Neutrophil (primary cell): ENCODE measurements around the gene CREBBP.

Source experiments
- H3K27ac ChIP-seq: fragments of 200-600 bp; sonication (generic); 2 replicates; pipeline ENCODE4 v1.5.1; 2016; ENCODE audit warnings: mild to moderate bottlenecking, moderate library complexity
- H3K27me3 ChIP-seq: fragments of 200-600 bp; sonication (generic); 2 replicates; pipeline ENCODE4 v1.6.0; 2016; ENCODE audit warnings: mild to moderate bottlenecking
- H3K36me3 ChIP-seq: fragments of 200-600 bp; sonication (generic); 2 replicates; pipeline ENCODE4 v1.5.1; 2017
- H3K4me1 ChIP-seq, 2 experiments: fragments of 200-600 bp in 1 of 2; sonication (generic) in 1 of 2; 1 replicate in 1 of 2; 2 replicates in 1 of 2; pipeline versions ENCODE4 v1.5.1 to v1.6.1; 2013 to 2016; ENCODE audit warnings: low read depth in 1 of 2, low read length in 1 of 2, mild to moderate bottlenecking in 1 of 2, moderate library complexity in 1 of 2; ENCODE audit not compliant: control insufficient read depth in 1 of 2, insufficient read depth in 1 of 2
- H3K4me3 ChIP-seq, 2 experiments: fragments of 200-600 bp in 1 of 2; sonication (generic) in 1 of 2; 1 replicate in 1 of 2; 2 replicates in 1 of 2; pipeline ENCODE4 v1.5.1; 2013 to 2016; ENCODE audit warnings: low read depth in 1 of 2, low read length in 1 of 2, mild to moderate bottlenecking in 1 of 2, moderate library complexity in 1 of 2
- H3K9me3 ChIP-seq: fragments of 200-600 bp; sonication (generic); 2 replicates; pipeline ENCODE4 v1.5.1; 2016
- TF ChIP-seq, protein P1 (sequence below): fragments of 200-600 bp; sonication (generic); IDR thresholded peaks from 2 replicates; pipeline ENCODE4 v1.5.1; 2016; ENCODE audit warnings: antibody characterized with exemption

Gene CREBBP

GRCh38 chr16:3675601-3676130 lies 204.8 kb downstream of the CREBBP start:
- no peaks in the 10 kb centered on the region for H3K4me1 ChIP-seq
- H3K9me3 ChIP-seq = no peaks in the 10 kb centered on the region
- TF ChIP-seq, protein P1, sequence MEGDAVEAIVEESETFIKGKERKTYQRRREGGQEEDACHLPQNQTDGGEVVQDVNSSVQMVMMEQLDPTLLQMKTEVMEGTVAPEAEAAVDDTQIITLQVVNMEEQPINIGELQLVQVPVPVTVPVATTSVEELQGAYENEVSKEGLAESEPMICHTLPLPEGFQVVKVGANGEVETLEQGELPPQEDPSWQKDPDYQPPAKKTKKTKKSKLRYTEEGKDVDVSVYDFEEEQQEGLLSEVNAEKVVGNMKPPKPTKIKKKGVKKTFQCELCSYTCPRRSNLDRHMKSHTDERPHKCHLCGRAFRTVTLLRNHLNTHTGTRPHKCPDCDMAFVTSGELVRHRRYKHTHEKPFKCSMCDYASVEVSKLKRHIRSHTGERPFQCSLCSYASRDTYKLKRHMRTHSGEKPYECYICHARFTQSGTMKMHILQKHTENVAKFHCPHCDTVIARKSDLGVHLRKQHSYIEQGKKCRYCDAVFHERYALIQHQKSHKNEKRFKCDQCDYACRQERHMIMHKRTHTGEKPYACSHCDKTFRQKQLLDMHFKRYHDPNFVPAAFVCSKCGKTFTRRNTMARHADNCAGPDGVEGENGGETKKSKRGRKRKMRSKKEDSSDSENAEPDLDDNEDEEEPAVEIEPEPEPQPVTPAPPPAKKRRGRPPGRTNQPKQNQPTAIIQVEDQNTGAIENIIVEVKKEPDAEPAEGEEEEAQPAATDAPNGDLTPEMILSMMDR = no peak
- no peaks in the 10 kb centered on the region for H3K27me3 ChIP-seq
- H3K27ac ChIP-seq = no peak overlapping the region
- H3K4me3 ChIP-seq = no peak overlapping the region
- H3K36me3 ChIP-seq = peaks cover 6% of the 10 kb centered on the region
